ENCODE results near the gene COL16A1. TPM values are rescaled to one million over a fixed set of nuclear protein-coding genes. Genes with fewer than 3 reads are reported as not detected.

Gene COL16A1
- total RNA-seq, 1 donor: 0.10 TPM

DNA sequence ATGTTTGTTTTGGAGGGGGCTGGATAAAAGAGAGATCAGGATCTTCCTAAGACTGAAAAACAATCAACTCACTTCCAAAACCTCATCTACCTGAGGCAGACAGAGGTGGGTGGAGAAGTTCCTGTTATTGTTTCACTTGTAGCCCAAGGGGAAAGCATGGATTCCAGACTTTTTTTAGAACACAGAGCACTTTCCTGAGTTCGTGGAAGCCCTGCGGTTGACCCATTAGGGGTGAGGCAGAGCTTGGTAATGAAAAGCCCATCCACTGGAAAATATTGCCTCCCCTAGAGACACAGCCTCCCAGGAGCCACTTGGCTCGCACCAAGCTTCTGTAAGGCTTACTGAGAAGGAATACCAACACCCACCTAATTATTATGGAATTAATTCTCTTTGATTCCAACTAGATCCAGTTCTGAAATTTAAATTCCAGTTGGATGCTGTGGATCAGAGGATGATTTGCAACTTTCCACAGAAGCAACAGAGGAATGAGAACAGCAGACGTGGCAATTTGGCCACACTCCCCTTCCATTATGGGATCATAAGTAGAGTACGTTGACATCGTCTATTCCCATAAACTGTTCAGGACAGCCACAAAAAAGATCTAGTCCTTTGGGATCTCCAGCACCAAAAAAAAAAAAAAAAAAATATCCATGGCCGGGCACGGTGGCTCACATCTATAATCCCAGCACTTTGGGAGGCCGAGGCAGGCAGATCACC lies 55.0 kb downstream of the COL16A1 start:
- Histone ChIP-seq H3K4me3 (ENCODE audit: low read length) (no peak overlapping the region), H3K4me1 (ENCODE audit: insufficient read depth, low read length) (peaks cover 15% of the 10 kb centered on the region), H3K9me3 (ENCODE audit: low read depth, low read length) (no peaks in the 10 kb centered on the region), H3K27me3 (ENCODE audit: insufficient read depth, low read length) (no peaks in the 10 kb centered on the region)

DNA sequence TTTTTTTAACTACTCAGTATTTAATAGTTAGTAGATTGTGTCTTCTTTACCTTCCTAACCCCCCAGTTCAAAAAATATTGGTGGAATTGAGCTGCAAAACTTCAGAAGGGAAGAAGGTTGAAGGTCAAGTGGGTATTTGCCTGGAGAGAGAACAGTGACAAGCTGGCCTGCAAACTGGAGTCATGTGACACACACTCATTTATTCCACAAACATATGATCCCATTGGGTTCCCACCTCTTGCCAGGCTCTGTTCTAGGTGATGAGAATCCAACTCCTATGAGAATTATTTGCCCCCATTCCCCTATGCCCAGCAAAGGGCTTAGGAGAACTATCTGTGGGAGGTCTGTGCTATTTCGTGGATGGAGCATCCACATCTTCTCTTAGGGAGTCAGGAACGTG lies 55.6 kb downstream of the COL16A1 start:
- peaks cover 21% of the 10 kb centered on the region for H3K4me1 ChIP-seq (ENCODE audit: insufficient read depth, low read length)
- H3K9me3 ChIP-seq (ENCODE audit: low read depth, low read length): no peaks in the 10 kb centered on the region
- H3K27me3 ChIP-seq (ENCODE audit: insufficient read depth, low read length): no peaks in the 10 kb centered on the region
- H3K4me3 ChIP-seq (ENCODE audit: low read length): no peak overlapping the region

DNA sequence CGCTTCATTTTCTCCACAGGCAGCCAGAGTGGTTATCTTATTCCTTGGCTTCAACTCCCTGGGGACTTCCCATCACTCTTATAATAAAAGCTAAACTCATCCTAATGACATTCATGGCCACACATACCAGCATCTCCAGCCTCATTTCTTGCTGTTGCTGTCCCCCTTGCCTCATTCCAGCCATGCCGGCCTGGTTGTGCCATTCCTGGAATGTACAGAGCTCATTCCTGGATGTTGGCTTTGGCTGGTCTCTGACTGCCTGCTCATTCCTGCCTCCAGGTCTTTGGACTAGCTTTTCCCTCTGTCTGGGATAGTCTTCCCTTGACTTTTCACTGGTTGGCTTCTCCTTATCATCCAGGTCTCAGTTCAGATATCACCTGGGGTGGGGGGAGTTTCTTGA lies 56.7 kb downstream of the COL16A1 start:
- no peak overlapping the region for H3K4me3 ChIP-seq (ENCODE audit: low read length)
- H3K27me3 ChIP-seq (ENCODE audit: insufficient read depth, low read length): no peaks in the 10 kb centered on the region
- no peaks in the 10 kb centered on the region for H3K9me3 ChIP-seq (ENCODE audit: low read depth, low read length)
- H3K4me1 ChIP-seq (ENCODE audit: insufficient read depth, low read length): peaks cover 24% of the 10 kb centered on the region

DNA sequence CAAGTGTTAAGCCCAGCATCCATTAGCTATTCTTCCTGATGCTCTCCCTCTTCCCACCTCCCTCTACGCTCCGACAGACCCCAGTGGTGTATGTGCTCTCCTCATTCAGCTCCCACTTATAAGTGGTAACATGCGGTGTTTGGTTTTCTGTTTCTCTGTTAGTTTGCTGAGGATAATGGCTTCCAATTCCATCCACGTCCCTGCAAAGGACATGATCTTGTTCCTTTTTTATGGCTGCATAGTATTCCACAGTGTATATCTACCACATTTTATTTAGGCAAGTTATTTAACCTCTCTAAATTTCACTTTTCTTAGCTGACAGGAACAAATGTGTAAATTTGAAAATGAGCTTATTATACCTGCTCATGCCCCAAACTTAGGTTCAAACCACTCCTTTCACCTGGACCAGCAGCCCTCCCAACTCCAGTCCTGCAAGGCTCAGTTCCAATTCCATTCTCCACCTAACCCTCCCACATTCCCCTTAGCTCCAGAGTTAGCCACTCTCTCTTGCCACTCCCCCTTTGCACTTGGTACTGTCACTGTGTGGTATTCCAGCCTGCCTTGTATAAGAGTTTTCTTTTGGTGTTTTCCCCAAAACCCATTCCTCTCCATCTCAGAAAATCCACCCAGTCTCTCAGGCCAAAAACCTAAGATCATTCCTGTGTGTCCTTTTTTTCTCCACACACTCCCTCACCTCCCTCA lies 57.4 kb downstream of the COL16A1 start:
- Histone ChIP-seq H3K9me3 (ENCODE audit: low read depth, low read length) (no peaks in the 10 kb centered on the region), H3K4me1 (ENCODE audit: insufficient read depth, low read length) (peaks cover 26% of the 10 kb centered on the region), H3K4me3 (ENCODE audit: low read length) (no peak overlapping the region), H3K27me3 (ENCODE audit: insufficient read depth, low read length) (no peaks in the 10 kb centered on the region)

DNA sequence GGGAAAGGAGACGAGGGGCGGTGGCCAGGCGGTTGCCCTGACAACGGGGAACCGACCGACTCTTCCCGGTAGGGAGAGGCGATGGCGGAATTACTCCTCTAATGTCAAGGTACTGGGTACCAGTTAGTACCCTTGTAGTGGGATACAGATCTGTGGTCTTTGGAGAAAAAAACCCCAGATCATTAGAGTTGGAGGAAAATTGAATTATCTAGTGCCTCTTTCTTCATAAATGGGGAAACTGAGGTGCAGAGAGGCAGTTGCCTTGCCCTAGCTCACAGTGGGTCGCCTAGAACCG lies 58.6 kb downstream of the COL16A1 start:
- peak overlapping the region; percentile 84 for H3K4me3 ChIP-seq (ENCODE audit: low read length)
- H3K27me3 ChIP-seq (ENCODE audit: insufficient read depth, low read length): no peaks in the 10 kb centered on the region
- H3K4me1 ChIP-seq (ENCODE audit: insufficient read depth, low read length): peaks cover 37% of the 10 kb centered on the region
- no peaks in the 10 kb centered on the region for H3K9me3 ChIP-seq (ENCODE audit: low read depth, low read length)

DNA sequence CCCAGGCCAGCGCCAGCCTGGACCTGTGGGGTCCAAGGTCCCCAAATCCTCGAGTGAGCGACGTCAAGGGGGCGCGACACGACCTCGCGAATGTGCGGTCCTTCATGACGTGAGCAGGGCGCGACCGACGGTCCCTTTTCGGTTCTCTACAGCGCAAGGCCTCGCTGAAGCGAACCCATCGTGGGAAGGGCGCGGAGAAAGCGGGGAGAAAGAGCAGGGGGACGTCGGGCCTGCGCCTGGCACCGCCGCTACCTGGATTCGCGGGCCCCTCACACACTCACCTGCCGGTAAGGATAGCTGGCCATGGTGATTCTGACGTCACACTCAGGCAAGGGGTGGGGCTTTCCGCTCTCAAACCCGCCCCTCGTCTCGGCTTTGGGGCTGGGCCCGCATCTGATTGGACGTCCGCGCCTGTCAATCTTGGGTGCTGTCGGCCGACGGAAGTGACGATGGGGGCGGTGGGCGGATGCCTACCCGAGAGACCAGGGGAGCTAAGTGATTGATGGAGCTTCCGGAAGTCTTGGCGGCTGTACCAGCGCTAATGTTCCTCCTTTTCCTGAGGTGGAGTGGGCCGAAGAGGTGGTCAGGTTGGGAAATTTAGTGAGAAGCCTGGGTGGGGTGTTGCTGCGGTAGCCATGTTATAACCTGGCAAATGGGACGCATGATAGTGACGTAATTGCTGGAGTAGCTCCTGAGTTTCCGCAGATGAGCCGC lies 59.1 kb downstream of the COL16A1 start, which contains the start of gene PEF1:
PEF1 (minus strand) TSS at position 317 of the 714 bp plus-strand sequence; CDS start at position 305, 12 bp downstream.
- Histone ChIP-seq H3K4me3 (ENCODE audit: low read length) (peak within 1 kb of the TSS; percentile 84), H3K9me3 (ENCODE audit: low read depth, low read length) (no peaks in the 10 kb centered on the region), H3K27me3 (ENCODE audit: insufficient read depth, low read length) (no peaks in the 10 kb centered on the region), H3K4me1 (ENCODE audit: insufficient read depth, low read length) (peaks cover 43% of the 10 kb centered on the region)

DNA sequence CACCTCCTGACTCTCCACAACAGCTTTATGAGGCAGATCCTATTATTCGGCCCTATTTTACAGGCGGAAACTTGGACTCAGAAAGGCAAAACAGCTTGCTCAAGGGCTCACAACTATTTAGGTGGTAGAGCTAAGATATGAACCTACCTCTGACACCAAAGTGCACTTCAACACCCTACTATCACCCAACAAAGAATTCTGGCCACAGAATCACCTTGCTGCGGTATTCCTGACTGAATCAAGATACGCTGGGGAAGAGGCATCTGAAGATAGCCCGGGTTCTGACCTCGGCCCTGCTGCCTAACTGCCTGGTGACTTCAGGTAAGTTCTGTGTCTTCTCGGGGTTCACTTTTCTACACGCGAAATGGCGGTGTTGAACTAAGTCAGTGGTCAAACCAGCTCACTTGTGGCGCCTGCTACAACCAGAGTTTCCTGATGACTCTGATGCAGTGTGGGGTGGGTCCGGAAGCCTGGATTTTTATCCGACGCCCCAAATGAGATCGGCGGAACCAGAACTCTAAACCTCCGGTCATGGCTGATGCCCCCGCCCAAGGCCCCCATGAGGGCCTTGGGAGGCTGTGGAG lies 59.7 kb downstream of the COL16A1 start:
- Histone ChIP-seq H3K9me3 (ENCODE audit: low read depth, low read length) (no peaks in the 10 kb centered on the region), H3K4me1 (ENCODE audit: insufficient read depth, low read length) (peaks cover 49% of the 10 kb centered on the region), H3K27me3 (ENCODE audit: insufficient read depth, low read length) (no peaks in the 10 kb centered on the region), H3K4me3 (ENCODE audit: low read length) (peak overlapping the region; percentile 84)

DNA sequence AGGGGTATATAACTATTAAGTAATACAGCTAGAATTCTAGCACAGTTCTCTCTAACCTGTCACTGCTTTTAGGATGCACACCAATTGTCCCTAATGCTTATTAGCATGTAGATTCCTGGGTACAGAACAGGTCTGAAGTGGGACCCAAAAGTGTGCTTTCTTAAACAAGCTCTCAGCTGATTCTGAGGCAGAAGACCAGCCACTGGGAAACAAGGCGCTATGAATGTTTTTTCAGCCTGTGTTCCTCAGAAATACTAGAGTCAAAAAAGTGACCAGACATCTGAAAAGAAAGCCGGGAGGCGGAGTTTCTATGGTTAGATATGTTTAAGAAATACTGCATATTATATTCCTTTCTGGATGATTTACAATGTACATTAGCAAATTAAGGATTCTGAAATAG lies 60.9 kb downstream of the COL16A1 start:
- Histone ChIP-seq H3K4me3 (ENCODE audit: low read length) (no peak overlapping the region), H3K4me1 (ENCODE audit: insufficient read depth, low read length) (peaks cover 61% of the 10 kb centered on the region), H3K9me3 (ENCODE audit: low read depth, low read length) (no peaks in the 10 kb centered on the region), H3K27me3 (ENCODE audit: insufficient read depth, low read length) (no peaks in the 10 kb centered on the region)

DNA sequence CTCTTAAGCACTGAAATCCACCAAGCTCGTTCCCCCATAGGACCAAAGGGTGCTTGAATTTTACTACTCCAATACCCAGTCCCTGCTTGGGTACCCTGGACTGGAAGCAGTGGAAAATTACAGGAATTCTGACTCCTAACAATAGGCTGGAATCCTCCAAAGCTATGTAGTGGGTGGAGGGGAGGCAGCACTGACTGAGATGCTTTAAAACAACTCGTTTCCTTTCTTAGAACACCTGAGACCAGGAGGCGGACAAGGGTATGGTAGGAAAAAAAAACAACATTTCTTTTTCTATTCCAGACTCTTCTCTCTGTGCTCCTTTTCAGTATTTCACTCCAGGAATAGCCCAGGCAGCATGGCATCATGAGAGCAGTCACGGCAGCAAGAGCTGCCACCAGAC lies 61.5 kb downstream of the COL16A1 start:
- Histone ChIP-seq H3K27me3 (ENCODE audit: insufficient read depth, low read length) (no peaks in the 10 kb centered on the region), H3K4me3 (ENCODE audit: low read length) (no peak overlapping the region), H3K9me3 (ENCODE audit: low read depth, low read length) (no peaks in the 10 kb centered on the region), H3K4me1 (ENCODE audit: insufficient read depth, low read length) (peaks cover 62% of the 10 kb centered on the region)

DNA sequence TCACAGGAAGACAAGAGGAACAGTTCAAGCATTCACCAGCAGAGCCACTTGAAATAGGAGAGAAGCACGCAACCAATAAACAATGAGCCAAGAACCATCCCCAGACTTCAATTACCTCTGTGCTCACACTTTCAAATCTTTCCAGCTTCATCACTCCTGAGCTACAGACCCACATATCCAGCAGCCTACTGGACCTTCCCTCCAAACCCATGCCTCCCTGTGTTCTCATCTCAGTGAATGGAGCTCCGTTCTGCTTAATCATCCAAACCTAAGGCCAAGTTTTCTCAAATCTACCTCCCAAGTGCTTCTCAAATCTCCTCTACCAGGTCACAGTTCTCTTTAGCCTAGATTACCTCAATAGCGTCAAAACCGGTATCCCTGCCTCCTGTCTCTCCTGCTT lies 62.9 kb downstream of the COL16A1 start:
- no peak overlapping the region for H3K4me3 ChIP-seq (ENCODE audit: low read length)
- no peaks in the 10 kb centered on the region for H3K27me3 ChIP-seq (ENCODE audit: insufficient read depth, low read length)
- peaks cover 60% of the 10 kb centered on the region for H3K4me1 ChIP-seq (ENCODE audit: insufficient read depth, low read length)

DNA sequence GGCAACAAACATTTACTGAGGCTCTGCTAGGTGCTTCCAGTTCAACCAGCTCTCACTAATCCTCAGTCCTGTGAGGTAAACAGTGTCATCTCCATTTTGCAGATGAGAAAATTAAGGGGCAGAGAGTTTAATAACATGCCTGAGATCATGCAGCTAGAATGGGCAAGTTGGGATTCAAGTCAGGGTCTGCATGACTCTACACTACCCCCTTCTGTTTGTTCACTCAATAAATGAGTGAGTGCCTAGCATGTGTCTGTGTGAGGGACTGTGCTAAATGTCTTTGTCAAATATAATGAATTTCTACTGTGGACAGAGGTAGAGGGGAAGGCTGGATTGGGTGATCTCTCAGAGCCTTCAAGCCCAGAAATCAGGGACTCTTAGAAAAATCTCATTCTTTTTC lies 63.6 kb downstream of the COL16A1 start:
- Histone ChIP-seq H3K27me3 (ENCODE audit: insufficient read depth, low read length) (no peaks in the 10 kb centered on the region), H3K4me1 (ENCODE audit: insufficient read depth, low read length) (peaks cover 52% of the 10 kb centered on the region), H3K9me3 (ENCODE audit: low read depth, low read length) (no peaks in the 10 kb centered on the region), H3K4me3 (ENCODE audit: low read length) (no peak overlapping the region)

More for the DNA sequence above, 62.9 kb downstream of the COL16A1 start:
- H3K9me3 ChIP-seq (ENCODE audit: low read depth, low read length): no peaks in the 10 kb centered on the region

DNA sequence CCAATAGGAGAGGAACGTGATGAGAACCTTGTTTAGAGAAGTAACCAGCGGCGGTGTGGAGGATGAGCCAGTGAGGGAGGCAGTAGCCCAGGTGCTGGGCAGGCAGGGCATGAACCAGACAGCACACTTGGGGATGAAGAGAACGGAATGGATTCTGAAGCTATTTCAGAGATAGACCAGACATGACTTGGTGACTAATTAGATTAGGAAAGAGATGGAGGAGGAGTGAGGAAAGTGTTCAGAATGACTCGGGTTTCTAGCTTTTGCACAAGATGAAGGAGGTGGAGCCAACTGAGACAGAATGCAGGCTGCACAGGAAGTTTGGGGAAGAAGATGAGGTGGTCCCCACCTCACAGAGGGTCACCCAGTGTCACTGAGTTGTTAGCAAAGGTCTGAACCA lies 64.3 kb downstream of the COL16A1 start:
- Histone ChIP-seq H3K27me3 (ENCODE audit: insufficient read depth, low read length) (no peaks in the 10 kb centered on the region), H3K4me3 (ENCODE audit: low read length) (no peak overlapping the region), H3K4me1 (ENCODE audit: insufficient read depth, low read length) (peaks cover 51% of the 10 kb centered on the region), H3K9me3 (ENCODE audit: low read depth, low read length) (no peaks in the 10 kb centered on the region)

DNA sequence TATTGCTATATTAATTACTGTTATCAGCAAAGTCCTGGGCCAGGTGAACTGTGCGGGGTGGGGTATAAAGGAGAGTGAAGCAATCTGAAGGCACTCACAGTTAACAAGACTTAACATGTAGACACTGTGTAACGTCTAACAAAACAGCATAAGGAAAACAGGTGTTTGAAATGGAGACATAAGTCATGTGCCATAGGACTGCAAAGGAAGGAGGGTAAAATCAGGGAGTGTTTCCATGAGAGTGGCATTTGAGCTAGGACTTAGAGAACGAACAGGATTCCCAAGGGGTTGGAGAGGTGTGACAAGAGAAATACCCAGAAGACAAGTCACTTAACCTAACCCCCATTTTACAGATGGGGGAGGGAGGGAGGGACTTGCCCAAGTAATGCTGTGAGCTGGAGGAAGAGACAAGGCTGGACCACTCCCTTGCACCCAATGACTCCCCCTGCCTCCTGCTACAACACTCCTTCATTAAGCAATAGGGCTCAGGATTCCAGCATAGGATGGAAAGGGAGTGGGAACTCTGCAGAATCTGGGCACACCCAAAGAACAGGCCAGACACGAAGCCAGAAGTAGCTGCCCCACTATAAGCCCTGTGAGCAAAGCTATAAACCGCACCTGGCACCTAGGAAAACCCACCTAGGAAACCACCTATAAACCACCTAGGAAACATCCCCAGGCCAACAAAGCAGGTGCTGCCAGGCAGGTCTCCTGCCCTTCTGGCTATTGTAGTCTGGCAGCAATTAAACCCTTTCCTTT lies 65.7 kb downstream of the COL16A1 start:
- H3K4me1 ChIP-seq (ENCODE audit: insufficient read depth, low read length): peaks cover 41% of the 10 kb centered on the region
- H3K27me3 ChIP-seq (ENCODE audit: insufficient read depth, low read length): no peaks in the 10 kb centered on the region
- H3K9me3 ChIP-seq (ENCODE audit: low read depth, low read length): no peaks in the 10 kb centered on the region
- no peak overlapping the region for H3K4me3 ChIP-seq (ENCODE audit: low read length)

DNA sequence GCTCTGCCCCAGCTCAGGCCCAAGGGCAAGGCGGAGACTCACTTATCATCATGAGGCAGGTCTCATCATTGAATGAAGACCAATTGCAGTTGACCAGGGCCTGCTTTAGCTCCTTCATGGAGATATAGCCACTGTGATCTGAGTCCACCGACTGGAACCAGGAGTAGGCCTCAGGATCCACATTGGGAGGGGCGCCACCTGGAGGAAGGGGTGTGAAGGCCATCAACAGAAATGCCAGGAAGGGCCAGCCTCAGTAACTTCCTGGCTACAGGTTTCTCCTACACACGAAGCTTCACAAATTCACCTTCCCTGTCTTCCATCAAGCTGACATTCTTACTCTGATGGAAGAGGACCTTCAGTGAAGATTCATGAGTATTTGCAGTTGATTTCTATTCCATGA lies 70.7 kb downstream of the COL16A1 start:
- Histone ChIP-seq H3K9me3 (ENCODE audit: low read depth, low read length) (no peaks in the 10 kb centered on the region), H3K27me3 (ENCODE audit: insufficient read depth, low read length) (no peaks in the 10 kb centered on the region), H3K4me1 (ENCODE audit: insufficient read depth, low read length) (peaks cover 4% of the 10 kb centered on the region), H3K4me3 (ENCODE audit: low read length) (no peak overlapping the region)

DNA sequence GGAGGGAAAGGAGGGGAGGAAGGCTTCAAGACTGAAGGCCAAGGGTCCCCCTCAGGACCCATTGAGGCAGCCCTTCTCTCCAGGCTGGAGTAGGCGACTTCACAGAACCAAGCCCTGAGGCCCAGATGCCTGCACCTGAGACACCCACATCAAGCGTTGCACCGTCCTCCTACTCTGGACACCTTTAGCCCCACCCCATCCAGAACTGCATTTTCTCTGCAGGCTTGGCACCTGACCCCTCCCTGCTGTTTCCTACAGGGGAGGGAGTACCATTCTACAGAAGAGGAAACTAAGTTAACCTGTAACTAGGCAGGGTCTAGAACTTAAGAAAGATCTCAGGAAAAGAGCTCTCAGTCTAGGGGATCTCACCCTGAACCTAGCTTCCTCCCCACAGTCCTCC lies 71.2 kb downstream of the COL16A1 start:
- Histone ChIP-seq H3K4me1 (ENCODE audit: insufficient read depth, low read length) (no peaks in the 10 kb centered on the region), H3K9me3 (ENCODE audit: low read depth, low read length) (no peaks in the 10 kb centered on the region), H3K27me3 (ENCODE audit: insufficient read depth, low read length) (no peaks in the 10 kb centered on the region), H3K4me3 (ENCODE audit: low read length) (no peak overlapping the region)

Data from mononuclear cell (primary cell).